B cell (primary cell): Measurements from ENCODE around the gene CTBP2. TPM values are rescaled to one million over a fixed set of nuclear protein-coding genes. Genes with fewer than 3 reads are reported as not detected.

ENCODE experiments used
- ATAC-seq: fragments of 200-7000 bp; cut with Tn5 transposase; one replicate; pipeline ENCODE4 v1.10.0; 2021; ENCODE audit warnings: low read depth, mild to moderate bottlenecking, moderate number of reproducible peaks, moderate library complexity
- CTCF ChIA-PET: fragments of 350-600 bp; sonication (Branson Sonifier 250); formaldehyde crosslinking; loops from one replicate; lab custom pipeline; 2021; ENCODE audit warnings: antibody characterized with exemption, inconsistent platforms; lab: Charles Lee
- POLR2A ChIA-PET: fragments of 350-600 bp; sonication (Branson Sonifier 250); formaldehyde crosslinking; loops from one replicate; lab custom pipeline; 2021; ENCODE audit warnings: antibody characterized with exemption; lab: Charles Lee
- DNase-seq: peaks from one replicate; pipeline ENCODE4 v3.0.0; 2013
- H2AFZ ChIP-seq: 2 replicates; pipeline ENCODE4 v1.6.1; 2012; ENCODE audit warnings: mild to moderate bottlenecking, low read depth, low read length; ENCODE audit not compliant: insufficient read depth, poor library complexity, severe bottlenecking
- H3K27ac ChIP-seq, 2 donors: 1 replicate in 1 of 2; 2 replicates in 1 of 2; pipeline ENCODE4 v1.5.1; 2012 to 2013; ENCODE audit warnings: low read length in 2 of 2, mild to moderate bottlenecking in 2 of 2, moderate library complexity in 1 of 2
- H3K27me3 ChIP-seq, 4 experiments: fragments of 200-600 bp in 1 of 4; sonication (generic) in 1 of 4; replicated peaks in 1 of 4; 1 replicate in 2 of 4; 2 replicates in 2 of 4; pipeline versions ENCODE4 v1.6.1 to v1.7.0; 2013 to 2016; ENCODE audit warnings: low read length in 3 of 4, mild to moderate bottlenecking in 2 of 4, mixed read lengths in 1 of 4, moderate library complexity in 1 of 4; ENCODE audit not compliant: insufficient read depth in 4 of 4, control insufficient read depth in 3 of 4; ENCODE audit errors: control extremely low read depth in 1 of 4
- H3K36me3 ChIP-seq, 2 experiments: replicated peaks in 1 of 2; 1 replicate in 1 of 2; 2 replicates in 1 of 2; pipeline versions ENCODE4 v1.6.1 to v1.7.1; 2013; ENCODE audit warnings: low read length in 1 of 2; ENCODE audit not compliant: insufficient read depth in 2 of 2, control insufficient read depth in 1 of 2; ENCODE audit errors: control extremely low read depth in 1 of 2, extremely low read depth in 1 of 2
- H3K4me1 ChIP-seq, 2 donors: fragments of 200-600 bp in 1 of 2; sonication (generic) in 1 of 2; 1 replicate in 1 of 2; 2 replicates in 1 of 2; pipeline versions ENCODE4 v1.5.1 to v1.6.1; 2013 to 2017; ENCODE audit warnings: low read length in 2 of 2; ENCODE audit not compliant: control insufficient read depth in 2 of 2, insufficient read depth in 2 of 2
- H3K4me2 ChIP-seq: replicated peaks from 2 replicates; pipeline ENCODE3; 2012; ENCODE audit warnings: mild to moderate bottlenecking, low read depth, low read length; ENCODE audit not compliant: poor library complexity, severe bottlenecking
- H3K4me3 ChIP-seq, 5 experiments: fragments of 200-600 bp in 1 of 5; sonication (generic) in 1 of 5; 1 replicate in 3 of 5; 2 replicates in 2 of 5; pipeline versions ENCODE4 v1.5.1 to v1.7.0; 2011 to 2016; ENCODE audit warnings: low read length in 4 of 5, mild to moderate bottlenecking in 4 of 5, low read depth in 2 of 5, control low read depth in 1 of 5, moderate library complexity in 1 of 5; ENCODE audit not compliant: insufficient read depth in 1 of 5; ENCODE audit errors: control extremely low read depth in 1 of 5, extremely low read depth in 1 of 5
- H3K79me2 ChIP-seq: fragments of 200-600 bp; sonication (generic); one replicate; pipeline ENCODE4 v1.6.0; 2016; ENCODE audit warnings: low read length; ENCODE audit not compliant: control insufficient read depth, insufficient read depth
- H3K9ac ChIP-seq: fragments of 200-600 bp; sonication (generic); 2 replicates; pipeline ENCODE4 v1.6.1; 2017; ENCODE audit warnings: mild to moderate bottlenecking, low read length, moderate library complexity
- H3K9me3 ChIP-seq, 3 donors: one replicate each; pipeline versions ENCODE4 v1.6.1 to v1.7.1; 2013; ENCODE audit warnings: low read length in 2 of 3; ENCODE audit not compliant: control insufficient read depth in 2 of 3, insufficient read depth in 1 of 3; ENCODE audit errors: control extremely low read depth in 1 of 3
- H4K20me1 ChIP-seq: 2 replicates; pipeline ENCODE4 v1.6.0; 2012; ENCODE audit warnings: mild to moderate bottlenecking, low read length; ENCODE audit not compliant: insufficient read depth, control insufficient read depth, poor library complexity, severe bottlenecking
- H3K27ac Mint-ChIP-seq: one replicate; pipeline ENCODE4 v1.8.0; 2021; ENCODE audit warnings: mixed read lengths
- H3K27me3 Mint-ChIP-seq: one replicate; pipeline ENCODE4 v1.8.0; 2021; ENCODE audit warnings: mixed read lengths
- H3K4me1 Mint-ChIP-seq: one replicate; pipeline ENCODE4 v1.8.0; 2021; ENCODE audit warnings: mixed read lengths
- H3K4me3 Mint-ChIP-seq: one replicate; pipeline ENCODE4 v1.8.0; 2021; ENCODE audit warnings: mixed read lengths
- H3K9me3 Mint-ChIP-seq: one replicate; pipeline ENCODE4 v1.8.0; 2022; ENCODE audit warnings: mixed read lengths; ENCODE audit not compliant: insufficient read depth
- EZH2 ChIP-seq: IDR thresholded peaks from 2 replicates; pipeline ENCODE4 v1.6.1; 2012; ENCODE audit warnings: borderline replicate concordance, low read depth, mild to moderate bottlenecking, moderate library complexity, low read length; ENCODE audit not compliant: insufficient read depth, poor library complexity, severe bottlenecking
- WGBS: methylation state at CpG from one replicate; pipeline ENCODE4 v1.1.5; 2013; ENCODE audit warnings: missing lambda C conversion rate; ENCODE audit not compliant: insufficient coverage; 5-methylcytosine and 5-hydroxymethylcytosine counted together
- intact Hi-C: fragments of 100-400 bp; cut with micrococcal nuclease; formaldehyde crosslinking; loops from one replicate; pipeline ENCODE4 v1.10.0; 2022
- polyA plus RNA-seq: library from polyadenylated mRNA; depleted of rRNA; stranded (reverse); fragments of >200 nt; gene quantifications from 2 replicates; pipeline ENCODE4 v1.2.3, GENCODE V29; 2012
- total RNA-seq, 2 donors: library from RNA; stranded (reverse); fragments of 120-200 nt in 1 of 2; gene quantifications; 1 replicate in 1 of 2; 2 replicates in 1 of 2; pipeline versions ENCODE4 v1.2.3 to v1.2.4, GENCODE V29; 2013 to 2022
- TF ChIP-seq, protein P1 (sequence below): fragments of 200-600 bp; IDR thresholded peaks from one replicate; pipeline ENCODE4 v1.8.0; 2022; ENCODE audit warnings: antibody characterized with exemption, mild to moderate bottlenecking

The CTBP2 gene
- total and polyA plus RNA-seq, 2 donors (not counting 1 experiment from before 2014, with no cell fraction given): 0.39 to 0.85 TPM

- H3K36me3 ChIP-seq: no peaks in the 10 kb centered on the region
- POLR2A ChIA-PET: no interaction called here
- H3K79me2 ChIP-seq: peaks cover 4% of the 10 kb centered on the region
- H3K4me2 ChIP-seq: no peak overlapping the region
- no peak overlapping the region for H3K27ac ChIP-seq
- ATAC-seq (no peak), DNase-seq (no peak)
- Mint-ChIP-seq H3K27me3 (peaks cover 13% of the 10 kb centered on the region), H3K27ac (no peak overlapping the region), H3K4me3 (no peak overlapping the region), H3K4me1 (no peaks in the 10 kb centered on the region), H3K9me3 (no peaks in the 10 kb centered on the region)
- H3K4me3 ChIP-seq: no peak overlapping the region
- no peak for TF ChIP-seq EZH2
- TF ChIP-seq, protein P1, sequence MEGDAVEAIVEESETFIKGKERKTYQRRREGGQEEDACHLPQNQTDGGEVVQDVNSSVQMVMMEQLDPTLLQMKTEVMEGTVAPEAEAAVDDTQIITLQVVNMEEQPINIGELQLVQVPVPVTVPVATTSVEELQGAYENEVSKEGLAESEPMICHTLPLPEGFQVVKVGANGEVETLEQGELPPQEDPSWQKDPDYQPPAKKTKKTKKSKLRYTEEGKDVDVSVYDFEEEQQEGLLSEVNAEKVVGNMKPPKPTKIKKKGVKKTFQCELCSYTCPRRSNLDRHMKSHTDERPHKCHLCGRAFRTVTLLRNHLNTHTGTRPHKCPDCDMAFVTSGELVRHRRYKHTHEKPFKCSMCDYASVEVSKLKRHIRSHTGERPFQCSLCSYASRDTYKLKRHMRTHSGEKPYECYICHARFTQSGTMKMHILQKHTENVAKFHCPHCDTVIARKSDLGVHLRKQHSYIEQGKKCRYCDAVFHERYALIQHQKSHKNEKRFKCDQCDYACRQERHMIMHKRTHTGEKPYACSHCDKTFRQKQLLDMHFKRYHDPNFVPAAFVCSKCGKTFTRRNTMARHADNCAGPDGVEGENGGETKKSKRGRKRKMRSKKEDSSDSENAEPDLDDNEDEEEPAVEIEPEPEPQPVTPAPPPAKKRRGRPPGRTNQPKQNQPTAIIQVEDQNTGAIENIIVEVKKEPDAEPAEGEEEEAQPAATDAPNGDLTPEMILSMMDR: no peak
- peaks cover 0 to 14% (median 0%) of the 10 kb centered on the region in 3 donors for H3K9me3 ChIP-seq
- no peaks in the 10 kb centered on the region for H4K20me1 ChIP-seq
- 94% methylated on average over 14 of the region's 15 CpGs for WGBS
- H3K4me1 ChIP-seq: no peaks in the 10 kb centered on the region
- CTCF ChIA-PET: no interaction called here
- intact Hi-C loops: no loop called here
- no peak overlapping the region for H2AFZ ChIP-seq
- H3K27me3 ChIP-seq: peaks cover 0 to under 1% (median 0%) of the 10 kb centered on the region in 4 experiments
- H3K9ac ChIP-seq: no peak overlapping the region
Observed at GRCh38 chr10:125130916-125131315, 29.4 kb downstream of the CTBP2 start.

- Histone ChIP-seq H3K27ac (no peak overlapping the region), H3K9ac (no peak overlapping the region), H3K27me3 (no peaks in the 10 kb centered on the region), H3K79me2 (peaks cover 3% of the 10 kb centered on the region), H4K20me1 (no peaks in the 10 kb centered on the region), H3K4me2 (no peak overlapping the region), H3K4me1 (no peaks in the 10 kb centered on the region), H3K36me3 (no peaks in the 10 kb centered on the region), H3K9me3 (peaks cover 0 to 13% (median 0%) of the 10 kb centered on the region in 3 donors), H2AFZ (no peak overlapping the region), H3K4me3 (no peak overlapping the region)
- peaks cover 9% of the 10 kb centered on the region for H3K27me3 Mint-ChIP-seq
- TF ChIP-seq, protein P1: no peak
- TF ChIP-seq EZH2: no peak
- POLR2A ChIA-PET: no interaction called here
- WGBS: 90% methylated on average over 6 of the region's 9 CpGs
- H3K9me3 Mint-ChIP-seq: no peaks in the 10 kb centered on the region
- ATAC-seq (no peak), DNase-seq (no peak)
- no peak overlapping the region for H3K4me3 Mint-ChIP-seq
- H3K4me1 Mint-ChIP-seq: no peaks in the 10 kb centered on the region
- CTCF ChIA-PET: no interaction called here
- H3K27ac Mint-ChIP-seq: no peak overlapping the region
- intact Hi-C loops: no loop called here
Observed at GRCh38 chr10:125130260-125130659, 30.1 kb downstream of the CTBP2 start.
